H1 (cell line): ENCODE results near the gene TTC28. TPM values are rescaled to one million over a fixed set of nuclear protein-coding genes. Genes with fewer than 3 reads are reported as not detected.

Source experiments
- CTCF ChIA-PET: fragments of 300-600 bp; sonication (Branson Sonifier 250); formaldehyde crosslinking; loops from one replicate; lab custom pipeline; 2021; ENCODE audit not compliant: partially characterized antibody; lab: Charles Lee
- POLR2A ChIA-PET: fragments of 300-600 bp; sonication (Branson Sonifier 250); formaldehyde crosslinking; loops from one replicate; lab custom pipeline; 2021; ENCODE audit warnings: inconsistent platforms; ENCODE audit not compliant: partially characterized antibody; lab: Charles Lee
- DNase-seq, 2 experiments: peaks; one replicate each; pipeline versions ENCODE4 v3.0.0 to v3.0.0-alpha.2; 2010 to 2022; ENCODE audit warnings: low spot score in 2 of 2, low read depth in 1 of 2, mixed read lengths in 1 of 2
- FAIRE-seq: peaks from 2 replicates; lab custom pipeline; 2011; peaks lifted over from hg19 to GRCh38; lab: Jason Lieb, UNC
- H2AFZ ChIP-seq: 2 replicates; pipeline ENCODE4 v1.8.1; 2012; ENCODE audit warnings: low read length, inconsistent platforms
- H2AK5ac ChIP-seq: 2 replicates; pipeline ENCODE4 v1.6.1; 2013; ENCODE audit warnings: low read depth, low read length
- H2BK120ac ChIP-seq: replicated peaks from 2 replicates; pipeline ENCODE3; 2013; ENCODE audit warnings: low read depth, low read length, inconsistent platforms
- H2BK12ac ChIP-seq: 2 replicates; pipeline ENCODE4 v1.6.1; 2013; ENCODE audit warnings: low read depth, low read length
- H2BK15ac ChIP-seq: 2 replicates; pipeline ENCODE4 v1.6.1; 2013; ENCODE audit warnings: low read length
- H2BK20ac ChIP-seq: 2 replicates; pipeline ENCODE4 v1.6.1; 2013; ENCODE audit warnings: low read length
- H2BK5ac ChIP-seq: 2 replicates; pipeline ENCODE4 v1.6.1; 2013; ENCODE audit warnings: low read depth, low read length
- H3K14ac ChIP-seq: 2 replicates; pipeline ENCODE4 v1.6.1; 2013; ENCODE audit warnings: inconsistent platforms; ENCODE audit not compliant: insufficient read length
- H3K18ac ChIP-seq: 2 replicates; pipeline ENCODE4 v1.6.1; 2013; ENCODE audit warnings: low read length; ENCODE audit errors: extremely low read depth
- H3K23ac ChIP-seq: 2 replicates; pipeline ENCODE4 v1.6.1; 2013; ENCODE audit warnings: inconsistent platforms; ENCODE audit not compliant: insufficient read length
- H3K23me2 ChIP-seq: 2 replicates; pipeline ENCODE4 v1.6.1; 2013; ENCODE audit warnings: low read depth, low read length
- H3K27ac ChIP-seq: 2 replicates; pipeline ENCODE4 v1.6.1; 2011; ENCODE audit warnings: low read depth, low read length, inconsistent platforms
- H3K27me3 ChIP-seq, 4 experiments: replicated peaks in 1 of 4; 1 replicate in 1 of 4; 2 replicates in 3 of 4; pipeline versions ENCODE4 v1.6.1 to v1.8.1; 2011 to 2013; ENCODE audit warnings: low read length in 3 of 4, mild to moderate bottlenecking in 3 of 4, inconsistent platforms in 2 of 4, mixed read lengths in 2 of 4, moderate library complexity in 1 of 4; ENCODE audit not compliant: control insufficient read depth in 3 of 4, insufficient read depth in 3 of 4; ENCODE audit errors: extremely low read depth in 1 of 4
- H3K36me3 ChIP-seq, 4 experiments: 2 replicates each; pipeline versions ENCODE4 v1.6.1 to v1.8.1; 2011 to 2013; ENCODE audit warnings: mild to moderate bottlenecking in 4 of 4, low read length in 3 of 4, moderate library complexity in 2 of 4, control low read depth in 1 of 4, inconsistent platforms in 1 of 4; ENCODE audit not compliant: insufficient read depth in 4 of 4, control insufficient read depth in 2 of 4
- H3K4ac ChIP-seq: replicated peaks from 2 replicates; pipeline ENCODE3; 2013; ENCODE audit warnings: low read length, low read depth, mixed read lengths, inconsistent platforms; ENCODE audit not compliant: insufficient read length
- H3K4me1 ChIP-seq, 4 experiments: replicated peaks in 1 of 4; 1 replicate in 1 of 4; 2 replicates in 3 of 4; pipeline versions ENCODE4 v1.6.1 to v1.8.1; 2011 to 2013; ENCODE audit warnings: low read length in 3 of 4, inconsistent platforms in 2 of 4, mixed read lengths in 1 of 4; ENCODE audit not compliant: insufficient read depth in 4 of 4, control insufficient read depth in 3 of 4
- H3K4me2 ChIP-seq, 2 experiments: 2 replicates each; pipeline versions ENCODE4 v1.6.1 to v1.8.1; 2011 to 2013; ENCODE audit warnings: low read depth in 2 of 2, low read length in 2 of 2, control low read depth in 1 of 2, inconsistent platforms in 1 of 2, mild to moderate bottlenecking in 1 of 2; ENCODE audit not compliant: insufficient read depth in 1 of 2
- H3K4me3 ChIP-seq, 4 experiments: fragments of 200-600, 300-600 bp in 1 of 4; sonication (generic), shearing (Covaris generic), sonication (Bioruptor Twin) in 1 of 4; 2 replicates each; pipeline versions ENCODE4 v1.5.1 to v1.8.1; 2011 to 2016; ENCODE audit warnings: low read length in 4 of 4, low read depth in 3 of 4, control low read depth in 2 of 4, inconsistent platforms in 2 of 4, mild to moderate bottlenecking in 2 of 4, mixed read lengths in 1 of 4, moderate library complexity in 1 of 4; ENCODE audit not compliant: insufficient read depth in 2 of 4; ENCODE audit errors: extremely low read depth in 1 of 4
- H3K56ac ChIP-seq: replicated peaks from 2 replicates; pipeline ENCODE3; 2013; ENCODE audit warnings: low read depth, mild to moderate bottlenecking, mixed read lengths, low read length, inconsistent platforms; ENCODE audit not compliant: insufficient read length
- H3K79me1 ChIP-seq: 2 replicates; pipeline ENCODE4 v1.6.1; 2013; ENCODE audit warnings: low read depth, low read length, control low read depth
- H3K79me2 ChIP-seq, 2 experiments: 2 replicates each; pipeline versions ENCODE4 v1.6.1 to v1.8.1; 2012 to 2013; ENCODE audit warnings: low read length in 2 of 2, mild to moderate bottlenecking in 2 of 2, inconsistent platforms in 1 of 2; ENCODE audit not compliant: insufficient read depth in 2 of 2, control insufficient read depth in 1 of 2
- H3K9ac ChIP-seq, 4 experiments: replicated peaks in 1 of 4; 1 replicate in 1 of 4; 2 replicates in 3 of 4; pipeline versions ENCODE4 v1.6.1 to v1.8.1; 2011 to 2013; ENCODE audit warnings: low read depth in 3 of 4, low read length in 3 of 4, control low read depth in 2 of 4, mild to moderate bottlenecking in 2 of 4, moderate library complexity in 2 of 4, inconsistent platforms in 1 of 4; ENCODE audit errors: extremely low read depth in 1 of 4
- H3K9me3 ChIP-seq, 2 experiments: 2 replicates each; pipeline versions ENCODE4 v1.6.1 to v1.8.1; 2012 to 2013; ENCODE audit warnings: mild to moderate bottlenecking in 2 of 2, moderate library complexity in 2 of 2, control low read depth in 1 of 2, inconsistent platforms in 1 of 2, low read depth in 1 of 2, low read length in 1 of 2, mixed read lengths in 1 of 2; ENCODE audit not compliant: insufficient read depth in 2 of 2
- H4K20me1 ChIP-seq, 2 experiments: replicated peaks in 1 of 2; 2 replicates each; pipeline versions ENCODE3 to v1.8.1; 2011 to 2013; ENCODE audit warnings: inconsistent platforms in 2 of 2, low read length in 2 of 2, mild to moderate bottlenecking in 1 of 2; ENCODE audit not compliant: insufficient read depth in 2 of 2, control insufficient read depth in 1 of 2
- H4K5ac ChIP-seq: 2 replicates; pipeline ENCODE4 v1.6.1; 2013; ENCODE audit warnings: low read length, low read depth, mixed read lengths, inconsistent platforms; ENCODE audit not compliant: insufficient read length
- H4K8ac ChIP-seq: 2 replicates; pipeline ENCODE4 v1.8.0; 2013; ENCODE audit warnings: mild to moderate bottlenecking, moderate library complexity, low read length, inconsistent platforms; ENCODE audit not compliant: insufficient read depth; ENCODE audit errors: extremely low read depth
- H4K91ac ChIP-seq: replicated peaks from 2 replicates; pipeline ENCODE3; 2013; ENCODE audit warnings: low read length, mixed read lengths, inconsistent platforms; ENCODE audit not compliant: insufficient read length
- CBX5 ChIP-seq: fragments of 300-800, 300-1000 bp; sonication (generic); IDR thresholded peaks from 2 replicates; pipeline ENCODE4 v1.7.1; 2016; ENCODE audit warnings: antibody characterized with exemption, low read length, low read depth
- MAFK ChIP-seq: IDR thresholded peaks from 2 replicates; pipeline ENCODE4 v1.6.1; 2012; ENCODE audit warnings: low read depth, mild to moderate bottlenecking, improper control_type of control experiment, low read length
- POLR2AphosphoS5 ChIP-seq: IDR thresholded peaks from 2 replicates; pipeline ENCODE4 v1.6.1; 2011; ENCODE audit warnings: low read depth, low read length
- WGBS, 2 experiments: shearing (Covaris generic) in 1 of 2; methylation state at CpG; one replicate each; pipeline versions ENCODE4 v1.1.6 to v1.1.7; 2013 to 2015; ENCODE audit warnings: low lambda C conversion rate in 2 of 2, mixed read lengths in 2 of 2, inconsistent platforms in 1 of 2, low coverage in 1 of 2, missing lambda C conversion rate in 1 of 2; ENCODE audit not compliant: insufficient replicate concordance in 2 of 2, insufficient coverage in 1 of 2, insufficient read length in 1 of 2; ENCODE audit errors: extremely low coverage in 1 of 2, missing lambda C conversion rate in 1 of 2; 5-methylcytosine and 5-hydroxymethylcytosine counted together
- polyA plus RNA-seq, 7 experiments: library from polyadenylated mRNA; depleted of rRNA in 3 of 7; stranded (reverse) in 5 of 7; unstranded in 2 of 7; fragments of >200 nt in 5 of 7; fragments of 200-250 nt in 2 of 7; gene quantifications; 1 replicate in 5 of 7; 2 replicates in 1 of 7; 4 replicates in 1 of 7; pipeline versions ENCODE4 v1.2.1 to v1.2.3, GENCODE V29; 2011 to 2013; ENCODE audit warnings: missing spikeins in 2 of 7, mixed read lengths in 2 of 7
- total RNA-seq: library from RNA; stranded (reverse); fragmentation: NEBNext Ultra II Directional; extraction: Animal tissue kit (Norgen Biotek cat#: 25700); gene quantifications from 2 replicates; pipeline ENCODE4 v1.2.1, GENCODE V29; 2021

Gene TTC28
- total and polyA plus RNA-seq, 2 of the 8 experiments (the other 6 are each of a cell fraction or from before 2014, with no cell fraction given), result 2.6 to 12.6 TPM

DNA sequence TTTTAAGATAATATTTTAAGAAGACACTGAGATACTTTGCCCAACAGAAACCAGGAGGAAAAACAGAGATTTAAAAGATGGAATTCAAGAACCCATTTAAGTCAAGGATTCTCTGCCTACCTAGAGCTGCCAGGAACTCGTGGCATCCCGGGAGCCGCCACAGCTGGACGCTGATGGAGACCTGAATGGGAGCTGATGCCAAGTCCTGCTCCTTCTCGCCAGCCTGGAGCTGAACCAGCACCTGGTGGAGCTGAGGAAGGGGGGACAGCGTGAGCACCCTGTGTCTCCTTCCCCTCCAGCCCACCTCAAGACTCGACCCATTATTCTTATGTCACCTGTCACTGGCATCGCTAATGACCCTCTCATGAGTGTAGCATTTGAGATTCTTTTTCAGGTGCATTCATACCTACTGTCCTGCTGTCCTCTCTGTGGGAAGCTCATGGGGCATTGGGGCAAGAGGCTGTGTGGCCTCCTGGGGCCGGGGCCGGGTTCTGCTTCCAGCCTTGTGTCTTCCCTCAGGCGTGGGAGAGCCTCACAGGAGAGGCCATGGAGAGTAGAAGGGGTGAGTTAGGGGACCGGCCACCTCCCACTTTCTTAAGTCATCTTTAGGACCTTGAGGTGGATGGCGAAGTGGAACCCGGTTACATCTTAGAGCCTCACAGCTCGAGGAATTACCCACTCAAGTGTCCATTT is 689.7 kb downstream of the TTC28 start:
- Histone ChIP-seq H4K20me1 (peaks cover 2 to 4% of the 10 kb centered on the region in 2 experiments), H2AK5ac (no peak overlapping the region), H2BK5ac (no peak overlapping the region), H3K18ac (no peak overlapping the region), H3K79me2 (no peaks in the 10 kb centered on the region), H2AFZ (no peak overlapping the region), H3K27ac (no peak overlapping the region), H3K4me1 (peaks cover 0 to 22% (median 18%) of the 10 kb centered on the region in 4 experiments; a peak in 6 of 7 replicates), H3K36me3 (peaks cover 0 to 3% (median 0%) of the 10 kb centered on the region in 4 experiments; a peak in 1 of 8 replicates), H4K5ac (no peak overlapping the region), H3K79me1 (no peaks in the 10 kb centered on the region), H3K23ac (no peak overlapping the region), H2BK15ac (no peak overlapping the region), H3K14ac (no peak overlapping the region), H2BK20ac (no peak overlapping the region), H4K8ac (no peak overlapping the region), H2BK120ac (no peak overlapping the region), H3K9me3 (no peaks in the 10 kb centered on the region), H2BK12ac (no peak overlapping the region), H3K27me3 (no peaks in the 10 kb centered on the region; a peak in 1 of 7 replicates), H4K91ac (no peak overlapping the region), H3K4me2 (no peak overlapping the region), H3K9ac (no peak overlapping the region), H3K56ac (no peak overlapping the region), H3K4ac (no peak overlapping the region), H3K4me3 (no peak overlapping the region), H3K23me2 (no peaks in the 10 kb centered on the region; the same call in 1 of the 2 replicates)
- no peak for TF ChIP-seq POLR2AphosphoS5
- no peak for TF ChIP-seq MAFK
- no peak for TF ChIP-seq CBX5
- WGBS, 2 experiments, result 92% methylated on average over 13 of the region's 15 CpGs; no CpG with 5 or more reads in 1 of the 2 experiments
- ChIA-PET POLR2A (no interaction called here), CTCF (interaction anchor here (0.5 to 4.2 kb wide), 21 partner anchors 10 to 819 kb away, joined by 3 to 38 read pairs (median 6); partner anchors contain the start of gene PITPNB)
- DNase-seq (no peak), FAIRE-seq (no peak)
